K562 (cell line): ENCODE results near the gene LY6G5B. TPM values are rescaled to one million over a fixed set of nuclear protein-coding genes. Genes with fewer than 3 reads are reported as not detected.

Experiments
- ARHGAP35 ChIP-seq: fragments of 450-650 bp; IDR thresholded peaks from 2 replicates; pipeline ENCODE4 v1.6.1; 2018; ENCODE audit not compliant: partially characterized antibody
- ATF1 ChIP-seq, 2 experiments: fragments of 450-650 bp in 1 of 2; IDR thresholded peaks; 2 replicates each; pipeline ENCODE4 v1.6.1; 2016; ENCODE audit warnings: missing compliant biosample characterization in 1 of 2, missing genetic modification characterization in 1 of 2
- ATF4 ChIP-seq: fragments of 450-650 bp; formaldehyde crosslinking; IDR thresholded peaks from 2 replicates; pipeline ENCODE4 v1.4.0; 2022; ENCODE audit warnings: mild to moderate bottlenecking, moderate library complexity
- DACH1 ChIP-seq: fragments of 450-650 bp; IDR thresholded peaks from 2 replicates; pipeline ENCODE4 v1.6.1; 2018; ENCODE audit not compliant: partially characterized antibody
- EP300 ChIP-seq: IDR thresholded peaks from 2 replicates; pipeline ENCODE4 v1.6.1; 2012; ENCODE audit warnings: low read length, improper control_type of control experiment
- HNRNPK ChIP-seq: fragments of 200-400 bp; formaldehyde crosslinking; IDR thresholded peaks from one replicate; pipeline ENCODE4 v1.6.1; 2018; ENCODE audit warnings: mild to moderate bottlenecking, low read depth, low read length; ENCODE audit not compliant: poor library complexity, severe bottlenecking
- JUND ChIP-seq, 2 experiments: IDR thresholded peaks; 2 replicates in 1 of 2; 3 replicates in 1 of 2; pipeline ENCODE4 v1.6.1; 2011; ENCODE audit warnings: borderline replicate concordance in 2 of 2, low read depth in 2 of 2, low read length in 2 of 2, improper control_type of control experiment in 1 of 2, missing biosample characterization in 1 of 2, missing genetic modification characterization in 1 of 2, missing genetic modification reagents in 1 of 2
- KLF1 ChIP-seq: fragments of 450-650 bp; IDR thresholded peaks from 2 replicates; pipeline ENCODE4 v1.6.1; 2016; ENCODE audit warnings: missing genetic modification characterization, missing compliant biosample characterization
- MEIS2 ChIP-seq: fragments of 450-650 bp; IDR thresholded peaks from 2 replicates; pipeline ENCODE4 v1.6.1; 2014; ENCODE audit warnings: mild to moderate bottlenecking; ENCODE audit not compliant: partially characterized antibody
- PHB ChIP-seq: fragments of 250-450 bp; sonication (Bioruptor Pico); IDR thresholded peaks from 2 replicates; pipeline ENCODE4 v1.5.0; 2021
- PHF8 ChIP-seq: fragments of 200-600 bp; sonication (generic); IDR thresholded peaks from 2 replicates; pipeline ENCODE4 v1.6.1; 2012; ENCODE audit warnings: mixed run types, mild to moderate bottlenecking, inconsistent platforms, low read length, moderate library complexity, borderline replicate concordance
- SMARCA4 ChIP-seq: fragments of 450-650 bp; IDR thresholded peaks from 2 replicates; pipeline ENCODE4 v1.6.1; 2016
- SMARCE1 ChIP-seq: fragments of 450-650 bp; IDR thresholded peaks from 2 replicates; pipeline ENCODE4 v1.7.1; 2016; ENCODE audit warnings: mild to moderate bottlenecking
- THAP7 ChIP-seq: fragments of 250-450 bp; sonication (Bioruptor Pico); IDR thresholded peaks from 2 replicates; pipeline ENCODE4 v1.5.0; 2021
- THRB ChIP-seq: fragments of 450-650 bp; formaldehyde crosslinking; conservative IDR thresholded peaks from 2 replicates; pipeline ENCODE4 v1.4.0; 2022; ENCODE audit warnings: mild to moderate bottlenecking, missing genetic modification characterization
- ZBTB11 ChIP-seq, 3 experiments: fragments of 200-800 bp in 1 of 3; fragments of 250-450 bp in 1 of 3; fragments of 450-650 bp in 1 of 3; sonication (Bioruptor Pico) in 1 of 3; sonication (Bioruptor generic) in 1 of 3; formaldehyde crosslinking in 1 of 3; IDR thresholded peaks; 2 replicates each; pipeline versions ENCODE4 v1.6.1 to v1.8.0; 2016 to 2022; ENCODE audit warnings: mild to moderate bottlenecking in 2 of 3, missing genetic modification characterization in 2 of 3, missing compliant biosample characterization in 1 of 3, moderate library complexity in 1 of 3
- ZBTB17 ChIP-seq: fragments of 450-650 bp; formaldehyde crosslinking; IDR thresholded peaks from 2 replicates; pipeline ENCODE4 v1.4.0; 2020; ENCODE audit warnings: mild to moderate bottlenecking
- ZNF124 ChIP-seq: sonication (generic); formaldehyde crosslinking; IDR thresholded peaks from 2 replicates; pipeline ENCODE4 v1.8.1; 2022; ENCODE audit warnings: missing genetic modification reagents
- ZNF324 ChIP-seq: fragments of 250-450 bp; sonication (Bioruptor Pico); IDR thresholded peaks from 2 replicates; pipeline ENCODE4 v1.4.0; 2020; ENCODE audit warnings: mild to moderate bottlenecking
- ZNF75A ChIP-seq: fragments of 450-650 bp; formaldehyde crosslinking; IDR thresholded peaks from 2 replicates; pipeline ENCODE4 v1.4.0; 2020; ENCODE audit warnings: mild to moderate bottlenecking
- polyA plus RNA-seq, 8 experiments: library from polyadenylated mRNA; depleted of rRNA in 4 of 8; stranded (reverse) in 5 of 8; unstranded in 3 of 8; fragments of >200 nt; fragmentation: Nextera tagmentation in 2 of 8; fragmentation: Illumina TruSeq in 1 of 8; extraction: Ambion mirVana in 2 of 8; extraction: Trizol in 1 of 8; gene quantifications; 2 replicates each; pipeline versions ENCODE4 v1.2.1 to v1.2.3, GENCODE V29; 2011 to 2014; ENCODE audit warnings: inconsistent platforms in 1 of 8, missing spikeins in 1 of 8
- total RNA-seq, 7 experiments: library from RNA; depleted of rRNA in 6 of 7; stranded (reverse); fragments of >200 nt in 6 of 7; fragmentation: Illumina TruSeq in 2 of 7; extraction: Trizol in 2 of 7; gene quantifications; 2 replicates each; pipeline versions ENCODE4 v1.2.1 to v1.2.3, GENCODE V29; 2011 to 2021; ENCODE audit warnings: low replicate concordance in 1 of 7

The LY6G5B gene
- total and polyA plus RNA-seq, 9 of the 15 experiments (the other 6 are each of a cell fraction or from before 2014, with no cell fraction given), result 6.0 to 27.0 (median 7.5) TPM

GRCh38 chr6:31676904-31677303 lies 7.1 kb downstream of the LY6G5B start (continued):
- TF ChIP-seq KLF1, result no peak
- TF ChIP-seq PHF8, result no peak
- no peak for TF ChIP-seq HNRNPK
- TF ChIP-seq ATF4 (CRISPR knock-in tag), result 0 out of 2 replicates have a peak, but pooled peaks have one; percentile 16
- TF ChIP-seq JUND (IDR thresholded peaks at IDR 0.05; ENCODE audit: borderline replicate concordance, low read depth, low read length), result peak; percentile 78
- TF ChIP-seq JUND (tag; IDR thresholded peaks at IDR 0.05; ENCODE audit: borderline replicate concordance, low read depth, low read length), result peak; percentile 75
- TF ChIP-seq ZBTB11 (CRISPR knock-in tag; IDR thresholded peaks at IDR 0.05), result 0 out of 6 replicates have a peak, but pooled peaks of 1 of the 3 experiments have one; percentile 22
- peak; percentile 55; the same call in 1 of the 2 replicates for TF ChIP-seq SMARCA4
- peak; percentile 89 for TF ChIP-seq MEIS2
- TF ChIP-seq ARHGAP35, result no peak
- 0 out of 2 replicates have a peak, but pooled peaks have one; percentile 23 for TF ChIP-seq THRB
- TF ChIP-seq ZNF124 (CRISPR knock-in tag), result no peak
- no peak for TF ChIP-seq THAP7
- TF ChIP-seq ATF1 (CRISPR knock-in tag; IDR thresholded peaks at IDR 0.05), result no peak
- peak; percentile 93 for TF ChIP-seq ATF1 (tag; IDR thresholded peaks at IDR 0.05)
- TF ChIP-seq ZBTB17 (CRISPR knock-in tag), result 0 out of 2 replicates have a peak, but pooled peaks have one; percentile 47
- no peak for TF ChIP-seq DACH1
- TF ChIP-seq PHB (CRISPR knock-in tag), result no peak
- TF ChIP-seq EP300, result no peak
- TF ChIP-seq ZNF324, result no peak
- TF ChIP-seq SMARCE1, result 0 out of 2 replicates have a peak, but pooled peaks have one; percentile 59
- no peak for TF ChIP-seq ZNF75A (CRISPR knock-in tag)
